H9 (cell line): ENCODE data around the gene HEXD. TPM values are rescaled to one million over a fixed set of nuclear protein-coding genes. Genes with fewer than 3 reads are reported as not detected.

Source experiments
- DNase-seq: peaks from one replicate; pipeline ENCODE4 v3.0.0-alpha.2; 2017
- H2AFZ ChIP-seq: one replicate; pipeline ENCODE4 v1.6.1; 2013; ENCODE audit warnings: mild to moderate bottlenecking, low read length, control low read depth, moderate library complexity
- H2AK5ac ChIP-seq: 2 replicates; pipeline ENCODE4 v1.6.1; 2013; ENCODE audit warnings: low read length, control low read depth, mixed read lengths; ENCODE audit not compliant: insufficient read length
- H2BK120ac ChIP-seq: one replicate; pipeline ENCODE4 v1.6.1; 2013; ENCODE audit warnings: low read depth, mild to moderate bottlenecking, low read length, control low read depth, inconsistent platforms; ENCODE audit not compliant: poor library complexity, severe bottlenecking
- H2BK12ac ChIP-seq: 2 replicates; pipeline ENCODE4 v1.6.1; 2013; ENCODE audit warnings: low read length, control low read depth, mixed read lengths, low read depth; ENCODE audit not compliant: insufficient read length
- H2BK15ac ChIP-seq: 2 replicates; pipeline ENCODE4 v1.6.1; 2013; ENCODE audit warnings: low read depth, low read length, control low read depth
- H2BK20ac ChIP-seq: one replicate; pipeline ENCODE4 v1.6.1; 2013; ENCODE audit warnings: low read depth, mild to moderate bottlenecking, low read length, control low read depth, inconsistent platforms; ENCODE audit not compliant: poor library complexity, severe bottlenecking
- H2BK5ac ChIP-seq: 2 replicates; pipeline ENCODE4 v1.6.1; 2013; ENCODE audit warnings: low read length, control low read depth, mixed read lengths; ENCODE audit not compliant: insufficient read length
- H3K14ac ChIP-seq: 2 replicates; pipeline ENCODE4 v1.6.1; 2013; ENCODE audit warnings: low read length, control low read depth; ENCODE audit not compliant: insufficient read depth
- H3K18ac ChIP-seq: 2 replicates; pipeline ENCODE4 v1.6.1; 2013; ENCODE audit warnings: low read depth, mild to moderate bottlenecking, mixed read lengths, low read length, control low read depth; ENCODE audit not compliant: insufficient read length
- H3K23ac ChIP-seq: 2 replicates; pipeline ENCODE4 v1.6.1; 2013; ENCODE audit warnings: low read length, control low read depth, mixed read lengths, low read depth; ENCODE audit not compliant: insufficient read length
- H3K23me2 ChIP-seq: 2 replicates; pipeline ENCODE4 v1.6.1; 2013; ENCODE audit warnings: low read depth, mild to moderate bottlenecking, mixed read lengths, low read length, control low read depth; ENCODE audit not compliant: insufficient read length, poor library complexity, severe bottlenecking
- H3K27ac ChIP-seq: 2 replicates; pipeline ENCODE4 v1.5.1; 2013; ENCODE audit warnings: low read length, control low read depth, mixed read lengths, low read depth; ENCODE audit not compliant: insufficient read length
- H3K27me3 ChIP-seq: 2 replicates; pipeline ENCODE4 v1.6.1; 2013; ENCODE audit warnings: low read length, control low read depth, inconsistent platforms; ENCODE audit not compliant: insufficient read depth
- H3K4ac ChIP-seq: 2 replicates; pipeline ENCODE4 v1.6.1; 2013; ENCODE audit warnings: low read depth, mild to moderate bottlenecking, control low read depth, inconsistent platforms, low read length, moderate library complexity
- H3K4me1 ChIP-seq: 2 replicates; pipeline ENCODE4 v1.6.1; 2013; ENCODE audit warnings: low read length, control low read depth, inconsistent platforms; ENCODE audit not compliant: insufficient read depth
- H3K4me2 ChIP-seq: 2 replicates; pipeline ENCODE4 v1.6.1; 2013; ENCODE audit warnings: low read length, control low read depth, mixed read lengths; ENCODE audit not compliant: insufficient read length, insufficient read depth
- H3K56ac ChIP-seq: 2 replicates; pipeline ENCODE4 v1.6.1; 2013; ENCODE audit warnings: low read depth, mild to moderate bottlenecking, mixed read lengths, low read length, control low read depth; ENCODE audit not compliant: insufficient read length
- H3K79me1 ChIP-seq: 2 replicates; pipeline ENCODE4 v1.6.1; 2013; ENCODE audit warnings: low read depth, mild to moderate bottlenecking, moderate library complexity, low read length, control low read depth, inconsistent platforms; ENCODE audit not compliant: insufficient read depth, poor library complexity, severe bottlenecking
- H3K79me2 ChIP-seq: 2 replicates; pipeline ENCODE4 v1.6.1; 2013; ENCODE audit warnings: low read length, control low read depth, inconsistent platforms; ENCODE audit not compliant: insufficient read depth
- H3K9ac ChIP-seq: 2 replicates; pipeline ENCODE4 v1.6.1; 2013; ENCODE audit warnings: low read length, control low read depth, mixed read lengths; ENCODE audit not compliant: insufficient read length; ENCODE audit errors: extremely low read depth
- H3K9me3 ChIP-seq: one replicate; pipeline ENCODE4 v1.6.1; 2013; ENCODE audit warnings: low read depth, low read length, inconsistent platforms; ENCODE audit not compliant: control insufficient read depth
- H3T11ph ChIP-seq: one replicate; pipeline ENCODE4 v1.6.1; 2013; ENCODE audit warnings: mild to moderate bottlenecking, low read length, control low read depth, inconsistent platforms
- H4K20me1 ChIP-seq: one replicate; pipeline ENCODE4 v1.6.1; 2013; ENCODE audit not compliant: control insufficient read depth, insufficient read length, insufficient read depth
- H4K5ac ChIP-seq: 2 replicates; pipeline ENCODE4 v1.6.1; 2013; ENCODE audit warnings: low read depth, mild to moderate bottlenecking, mixed read lengths, low read length, control low read depth; ENCODE audit not compliant: insufficient read length
- H4K8ac ChIP-seq: replicated peaks from 2 replicates; pipeline ENCODE4 v1.6.1; 2013; ENCODE audit warnings: low read length, control low read depth, mixed read lengths, low read depth; ENCODE audit not compliant: insufficient read length
- H4K91ac ChIP-seq: 2 replicates; pipeline ENCODE4 v1.6.1; 2013; ENCODE audit warnings: low read depth, mild to moderate bottlenecking, moderate library complexity, mixed read lengths, low read length, control low read depth; ENCODE audit not compliant: insufficient read length
- H3K27ac Mint-ChIP-seq, 3 experiments: 2 replicates in 2 of 3; 3 replicates in 1 of 3; pipeline ENCODE4 v1.8.0; 2020 to 2021; ENCODE audit warnings: mixed read lengths in 3 of 3, mild to moderate bottlenecking in 1 of 3, moderate library complexity in 1 of 3
- H3K27me3 Mint-ChIP-seq: 2 replicates; pipeline ENCODE4 v1.8.0; 2021; ENCODE audit warnings: low read depth, mild to moderate bottlenecking, moderate library complexity, mixed read lengths
- H3K36me3 Mint-ChIP-seq, 3 experiments: 2 replicates in 2 of 3; 3 replicates in 1 of 3; pipeline ENCODE4 v1.8.0; 2020 to 2021; ENCODE audit warnings: low read depth in 3 of 3, mixed read lengths in 3 of 3; ENCODE audit not compliant: insufficient read depth in 1 of 3
- H3K4me1 Mint-ChIP-seq, 2 experiments: 2 replicates each; pipeline ENCODE4 v1.8.0; 2020; ENCODE audit warnings: mixed read lengths in 2 of 2
- H3K4me3 Mint-ChIP-seq, 2 experiments: 2 replicates in 1 of 2; 3 replicates in 1 of 2; pipeline ENCODE4 v1.8.0; 2020 to 2021; ENCODE audit warnings: mild to moderate bottlenecking in 2 of 2, mixed read lengths in 2 of 2, moderate library complexity in 1 of 2
- H3K9me3 Mint-ChIP-seq, 2 experiments: 2 replicates in 1 of 2; 3 replicates in 1 of 2; pipeline ENCODE4 v1.8.0; 2020; ENCODE audit warnings: mild to moderate bottlenecking in 2 of 2, mixed read lengths in 2 of 2, moderate library complexity in 1 of 2
- whole genome bisulfite sequencing: extraction: QIAGEN DNeasy Blood & Tissue Kit; methylation state at CpG from one replicate; pipeline ENCODE4 v1.1.7; 2013; ENCODE audit warnings: missing lambda C conversion rate, low lambda C conversion rate, mixed read lengths; ENCODE audit not compliant: insufficient read length; ENCODE audit errors: extremely low coverage; 5-methylcytosine and 5-hydroxymethylcytosine counted together
- total RNA-seq: library from RNA; stranded (reverse); gene quantifications from 2 replicates; pipeline ENCODE4 v1.2.1, GENCODE V29; 2021
- TF ChIP-seq, protein P1 (sequence below): fragments of 200-600 bp; sonication (generic); conservative IDR thresholded peaks from 3 replicates; pipeline ENCODE4 v1.8.0; 2021; ENCODE audit warnings: antibody characterized with exemption, mild to moderate bottlenecking

HEXD gene
- total RNA-seq, 1 experiment from 2014 or later: 23.2 TPM

DNA sequence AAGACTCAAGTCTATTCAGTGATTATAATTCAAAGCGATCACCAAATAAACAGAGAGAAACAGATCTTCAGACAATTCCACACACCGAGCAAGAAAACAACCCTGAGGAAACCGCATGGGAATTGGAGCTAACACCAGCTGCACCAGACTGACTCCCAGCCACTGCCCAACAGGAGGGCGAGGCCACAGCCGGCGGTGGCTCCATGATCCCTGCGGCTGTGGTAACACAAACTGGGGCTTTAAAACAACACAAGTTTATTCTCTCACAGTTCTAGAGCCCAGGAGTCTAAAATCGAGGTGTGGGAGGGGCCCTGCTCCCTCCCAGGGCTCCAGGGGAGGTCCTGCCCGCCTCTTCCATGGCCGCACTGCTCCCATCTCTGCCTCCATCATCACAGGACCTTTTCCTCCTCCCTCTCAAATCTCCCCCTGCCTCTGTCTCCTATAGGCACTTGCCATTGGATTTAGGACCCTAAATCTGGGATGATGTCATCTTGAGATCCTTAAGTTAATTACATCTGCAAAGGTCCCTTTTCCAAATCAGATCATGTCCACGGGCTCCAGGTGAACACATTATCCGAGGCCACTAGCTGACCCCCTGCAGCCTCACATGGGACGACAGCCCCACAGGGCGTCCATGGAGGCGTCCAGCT, 9.7 kb upstream of the HEXD start:
- no peaks in the 10 kb centered on the region for H3K9me3 ChIP-seq
- no peaks in the 10 kb centered on the region for H3K4me1 ChIP-seq
- H4K20me1 ChIP-seq: no peaks in the 10 kb centered on the region
- Mint-ChIP-seq H3K36me3 (peaks cover 2 to 13% (median 5%) of the 10 kb centered on the region in 3 experiments; a peak in 5 of 7 replicates), H3K27ac (no peak overlapping the region), H3K4me1 (no peaks in the 10 kb centered on the region), H3K4me3 (no peak overlapping the region), H3K27me3 (no peaks in the 10 kb centered on the region), H3K9me3 (no peaks in the 10 kb centered on the region)
- no peak overlapping the region for H3K56ac ChIP-seq
- H3K23me2 ChIP-seq: no peaks in the 10 kb centered on the region
- no peak for DNase-seq
- H3T11ph ChIP-seq: no peak overlapping the region
- H3K23ac ChIP-seq: no peak overlapping the region
- no peak overlapping the region for H3K14ac ChIP-seq
- no peak overlapping the region for H2AFZ ChIP-seq
- no peak overlapping the region for H2BK5ac ChIP-seq
- no CpG with 5 or more reads among the region's 15 CpGs for WGBS
- no peak overlapping the region for H3K4ac ChIP-seq
- no peak overlapping the region for H3K4me2 ChIP-seq
- H4K5ac ChIP-seq: no peak overlapping the region
- H4K91ac ChIP-seq: no peak overlapping the region
- no peaks in the 10 kb centered on the region for H3K79me1 ChIP-seq
- H3K79me2 ChIP-seq: no peaks in the 10 kb centered on the region
- H2BK20ac ChIP-seq: no peak overlapping the region
- no peak overlapping the region for H3K27ac ChIP-seq
- H4K8ac ChIP-seq: no peak overlapping the region
- TF ChIP-seq, protein P1, sequence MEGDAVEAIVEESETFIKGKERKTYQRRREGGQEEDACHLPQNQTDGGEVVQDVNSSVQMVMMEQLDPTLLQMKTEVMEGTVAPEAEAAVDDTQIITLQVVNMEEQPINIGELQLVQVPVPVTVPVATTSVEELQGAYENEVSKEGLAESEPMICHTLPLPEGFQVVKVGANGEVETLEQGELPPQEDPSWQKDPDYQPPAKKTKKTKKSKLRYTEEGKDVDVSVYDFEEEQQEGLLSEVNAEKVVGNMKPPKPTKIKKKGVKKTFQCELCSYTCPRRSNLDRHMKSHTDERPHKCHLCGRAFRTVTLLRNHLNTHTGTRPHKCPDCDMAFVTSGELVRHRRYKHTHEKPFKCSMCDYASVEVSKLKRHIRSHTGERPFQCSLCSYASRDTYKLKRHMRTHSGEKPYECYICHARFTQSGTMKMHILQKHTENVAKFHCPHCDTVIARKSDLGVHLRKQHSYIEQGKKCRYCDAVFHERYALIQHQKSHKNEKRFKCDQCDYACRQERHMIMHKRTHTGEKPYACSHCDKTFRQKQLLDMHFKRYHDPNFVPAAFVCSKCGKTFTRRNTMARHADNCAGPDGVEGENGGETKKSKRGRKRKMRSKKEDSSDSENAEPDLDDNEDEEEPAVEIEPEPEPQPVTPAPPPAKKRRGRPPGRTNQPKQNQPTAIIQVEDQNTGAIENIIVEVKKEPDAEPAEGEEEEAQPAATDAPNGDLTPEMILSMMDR: no peak
- no peak overlapping the region for H2AK5ac ChIP-seq
- no peak overlapping the region for H2BK120ac ChIP-seq
- H3K9ac ChIP-seq: no peak overlapping the region
- H2BK12ac ChIP-seq: no peak overlapping the region
- no peak overlapping the region for H3K18ac ChIP-seq
- no peaks in the 10 kb centered on the region for H3K27me3 ChIP-seq
- no peak overlapping the region for H2BK15ac ChIP-seq
